SK-N-SH (cell line): ENCODE data around the gene ZBTB16. TPM values are rescaled to one million over a fixed set of nuclear protein-coding genes. Genes with fewer than 3 reads are reported as not detected.

Source experiments
- CTCF ChIA-PET: fragments of 300-600, 350-600 bp; formaldehyde crosslinking; extraction: SDS; loops from one replicate; lab custom pipeline; 2021; lab: Yijun Ruan, JAX
- POLR2A ChIA-PET: fragments of 350-600 bp; sonication (Branson Sonifier 250); formaldehyde crosslinking; extraction: SDS; loops from one replicate; lab custom pipeline; 2020; ENCODE audit warnings: antibody characterized with exemption, inconsistent platforms; lab: Yijun Ruan, JAX
- DNase-seq: peaks from one replicate; pipeline ENCODE4 v3.0.0; 2012
- H2AFZ ChIP-seq: fragments of 200-600 bp; sonication (generic); 2 replicates; pipeline ENCODE4 v1.8.1; 2016; ENCODE audit warnings: antibody characterized with exemption, mild to moderate bottlenecking, low read depth
- H3F3A ChIP-seq: fragments of 200-600 bp; sonication (generic); replicated peaks from 2 replicates; pipeline ENCODE3; 2016; ENCODE audit warnings: antibody characterized with exemption, mild to moderate bottlenecking; ENCODE audit not compliant: insufficient read depth
- H3K27ac ChIP-seq, 2 experiments: fragments of 200-500 bp in 1 of 2; fragments of 200-600 bp in 1 of 2; sonication (Bioruptor generic) in 1 of 2; sonication (generic), shearing (Covaris generic) in 1 of 2; 2 replicates each; pipeline versions ENCODE4 v1.5.1 to v1.6.1; 2014 to 2016; ENCODE audit warnings: low read depth in 2 of 2, inconsistent platforms in 1 of 2, low read length in 1 of 2, mild to moderate bottlenecking in 1 of 2, mixed read lengths in 1 of 2
- H3K27me3 ChIP-seq: fragments of 200-600 bp; sonication (generic), shearing (Covaris generic); 2 replicates; pipeline ENCODE4 v1.6.1; 2016; ENCODE audit warnings: mixed run types; ENCODE audit not compliant: insufficient read depth
- H3K36me3 ChIP-seq, 2 experiments: fragments of 200-500 bp in 1 of 2; fragments of 200-600 bp in 1 of 2; sonication (Bioruptor generic) in 1 of 2; sonication (generic) in 1 of 2; replicated peaks in 1 of 2; 2 replicates each; pipeline versions ENCODE3 to v1.5.1; 2014 to 2016; ENCODE audit warnings: low read length in 1 of 2, mild to moderate bottlenecking in 1 of 2; ENCODE audit not compliant: insufficient read depth in 2 of 2, control insufficient read depth in 1 of 2
- H3K4me1 ChIP-seq, 2 experiments: fragments of 200-500 bp in 1 of 2; fragments of 200-600 bp in 1 of 2; sonication (Bioruptor generic) in 1 of 2; sonication (generic), shearing (Covaris generic) in 1 of 2; 2 replicates each; pipeline versions ENCODE4 v1.5.1 to v1.6.1; 2014 to 2016; ENCODE audit warnings: low read depth in 1 of 2, low read length in 1 of 2, mixed run types in 1 of 2; ENCODE audit not compliant: insufficient read depth in 2 of 2, control insufficient read depth in 1 of 2
- H3K4me2 ChIP-seq: fragments of 200-600 bp; sonication (generic), shearing (Covaris generic); 2 replicates; pipeline ENCODE4 v1.6.1; 2017; ENCODE audit warnings: mixed run types
- H3K4me3 ChIP-seq, 2 experiments: fragments of 200-500 bp in 1 of 2; fragments of 200-600 bp in 1 of 2; sonication (Bioruptor generic) in 1 of 2; sonication (generic), shearing (Covaris generic) in 1 of 2; 2 replicates each; pipeline versions ENCODE4 v1.5.1 to v1.8.1; 2014 to 2016; ENCODE audit warnings: low read depth in 2 of 2, inconsistent platforms in 1 of 2, low read length in 1 of 2, mild to moderate bottlenecking in 1 of 2, mixed read lengths in 1 of 2, moderate library complexity in 1 of 2
- H3K79me2 ChIP-seq: fragments of 200-600 bp; sonication (generic); 2 replicates; pipeline ENCODE4 v1.8.1; 2017; ENCODE audit warnings: mild to moderate bottlenecking; ENCODE audit not compliant: insufficient read depth
- H3K9ac ChIP-seq: fragments of 200-600 bp; sonication (generic); 2 replicates; pipeline ENCODE4 v1.6.1; 2017; ENCODE audit warnings: mixed run types
- H3K9me2 ChIP-seq: fragments of 200-600 bp; sonication (generic); 2 replicates; pipeline ENCODE4 v1.6.1; 2017; ENCODE audit warnings: mixed run types
- H3K9me3 ChIP-seq: fragments of 200-600 bp; sonication (generic); 2 replicates; pipeline ENCODE4 v1.6.1; 2017; ENCODE audit warnings: mixed run types, mild to moderate bottlenecking, moderate library complexity
- H4K20me1 ChIP-seq: fragments of 200-600 bp; sonication (generic); 2 replicates; pipeline ENCODE4 v1.6.1; 2017; ENCODE audit warnings: mild to moderate bottlenecking, mixed run types; ENCODE audit not compliant: insufficient read depth
- EZH2phosphoT487 ChIP-seq: fragments of 200-600 bp; sonication (generic); IDR thresholded peaks from 2 replicates; pipeline ENCODE4 v1.6.1; 2017; ENCODE audit warnings: low read depth, mixed run types, mild to moderate bottlenecking, antibody characterized with exemption, moderate library complexity, borderline replicate concordance
- FOSL2 ChIP-seq: IDR thresholded peaks from 2 replicates; pipeline ENCODE4 v1.4.0; 2012; ENCODE audit warnings: low read depth, mild to moderate bottlenecking, moderate library complexity, borderline replicate concordance
- FOXJ3 ChIP-seq: sonication (generic); formaldehyde crosslinking; IDR thresholded peaks from 2 replicates; pipeline ENCODE4 v1.5.1; 2020; ENCODE audit warnings: mild to moderate bottlenecking, missing genetic modification reagents
- GATA2 ChIP-seq: sonication (generic); formaldehyde crosslinking; IDR thresholded peaks from 2 replicates; pipeline ENCODE4 v1.5.0; 2020; ENCODE audit warnings: mild to moderate bottlenecking, missing genetic modification reagents
- NFIC ChIP-seq: IDR thresholded peaks from 2 replicates; pipeline ENCODE4 v1.4.0; 2012; ENCODE audit warnings: borderline replicate concordance
- RCOR1 ChIP-seq: fragments of 150-350 bp; IDR thresholded peaks from 2 replicates; pipeline ENCODE4 v1.6.1; 2017; ENCODE audit warnings: antibody characterized with exemption, low read length
- RFX5 ChIP-seq: IDR thresholded peaks from 2 replicates; pipeline ENCODE4 v1.6.1; 2012; ENCODE audit warnings: mild to moderate bottlenecking, improper control_type of control experiment, low read length
- SMC3 ChIP-seq: IDR thresholded peaks from 2 replicates; pipeline ENCODE4 v1.6.1; 2012; ENCODE audit warnings: low read depth, low read length, improper control_type of control experiment
- TAF1 ChIP-seq: IDR thresholded peaks from 2 replicates; pipeline ENCODE4 v1.6.1; 2012; ENCODE audit warnings: low read depth, mild to moderate bottlenecking, low read length, moderate library complexity, borderline replicate concordance
- WGBS: methylation state at CpG from one replicate; pipeline ENCODE4 v1.1.6; 2017; ENCODE audit warnings: low lambda C conversion rate; 5-methylcytosine and 5-hydroxymethylcytosine counted together
- polyA plus RNA-seq, 3 experiments: library from polyadenylated mRNA; depleted of rRNA; stranded (reverse); fragments of >200 nt; gene quantifications; 2 replicates each; pipeline ENCODE4 v1.2.3, GENCODE V29; 2012
- TF ChIP-seq, protein P1 (sequence below): IDR thresholded peaks from 2 replicates; pipeline ENCODE4 v1.4.0; 2012; ENCODE audit warnings: low read depth
- TF ChIP-seq, protein P2 (sequence below): IDR thresholded peaks from 2 replicates; pipeline ENCODE4; 2012
- TF ChIP-seq, protein P3 (sequence below): fragments of 200-600 bp; sonication (generic); IDR thresholded peaks from 2 replicates; pipeline ENCODE4 v1.6.1; 2017; ENCODE audit warnings: antibody characterized with exemption, mild to moderate bottlenecking, moderate library complexity
- TF ChIP-seq, protein P4 (sequence below): fragments of 150-350 bp; IDR thresholded peaks from 2 replicates; pipeline ENCODE4 v1.6.1; 2017; ENCODE audit warnings: antibody characterized with exemption, low read length, low read depth, borderline replicate concordance

The ZBTB16 gene
- polyA plus RNA-seq, 1 of the 3 experiments (the other 2 are of a cell fraction), result not detected

DNA sequence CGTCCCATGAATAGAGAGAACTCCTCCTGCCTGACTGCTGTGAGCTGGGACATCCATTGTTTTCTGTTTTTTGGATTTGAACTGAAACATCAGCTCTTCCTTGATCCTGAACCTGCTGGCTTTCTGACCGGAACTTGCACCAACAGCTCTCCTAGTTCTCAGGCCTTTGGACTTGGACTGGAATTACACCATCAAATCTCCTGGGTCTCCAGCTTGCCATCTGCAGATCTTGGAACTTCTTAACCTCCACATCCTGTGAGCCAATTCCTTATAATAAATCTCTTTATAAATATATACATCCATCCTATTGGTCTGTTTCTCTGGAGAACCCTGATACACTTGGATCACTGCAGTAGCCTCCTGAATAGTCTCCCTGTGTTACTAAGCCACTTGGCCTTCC is 42.5 kb upstream of the ZBTB16 start:
- CTCF ChIA-PET, result interaction anchor here (0.9 to 5.8 kb wide), 5 partner anchors 19 to 244 kb away, joined by 3 to 53 read pairs (median 8); no protein-coding TSS in a partner anchor
- 62% methylated on average over 2 of the region's 2 CpGs for WGBS

DNA sequence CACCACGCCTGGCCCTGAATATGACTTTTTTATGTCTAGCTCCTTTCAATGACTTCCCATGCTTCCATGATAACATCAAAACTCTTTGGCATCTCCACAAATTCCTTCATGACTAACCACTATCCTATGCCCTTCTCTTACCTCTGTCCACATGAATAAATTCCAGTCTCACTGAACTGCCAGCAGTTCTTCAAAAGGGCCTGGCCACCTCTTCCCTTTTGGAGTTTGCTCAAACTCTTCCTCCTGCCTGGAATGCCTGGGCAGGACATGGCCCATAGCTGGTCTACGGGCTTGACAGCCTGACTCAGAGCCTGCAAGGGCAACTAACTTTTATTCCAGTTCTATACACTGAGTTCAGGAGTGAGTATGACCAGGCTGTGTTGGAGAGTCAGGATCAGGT is 41.8 kb upstream of the ZBTB16 start:
- no peak for DNase-seq
- Histone ChIP-seq H3K9ac (no peak overlapping the region), H4K20me1 (0 out of 2 replicates have a peak, but pooled peaks cover 5% of the 10 kb centered on the region), H3K4me2 (0 out of 2 replicates have a peak overlapping the region, but pooled peaks have one; percentile 4), H3K9me2 (no peaks in the 10 kb centered on the region), H3K4me3 (no peak overlapping the region), H3K79me2 (no peaks in the 10 kb centered on the region), H3K36me3 (no peaks in the 10 kb centered on the region), H3K9me3 (no peaks in the 10 kb centered on the region), H3K27me3 (no peaks in the 10 kb centered on the region), H3K4me1 (no peaks in the 10 kb centered on the region), H3K27ac (no peak overlapping the region), H2AFZ (no peak overlapping the region), H3F3A (peaks cover 9% of the 10 kb centered on the region)
- 0 out of 2 replicates have a peak, but pooled peaks have one; percentile 11 for TF ChIP-seq FOSL2
- TF ChIP-seq, protein P1, sequence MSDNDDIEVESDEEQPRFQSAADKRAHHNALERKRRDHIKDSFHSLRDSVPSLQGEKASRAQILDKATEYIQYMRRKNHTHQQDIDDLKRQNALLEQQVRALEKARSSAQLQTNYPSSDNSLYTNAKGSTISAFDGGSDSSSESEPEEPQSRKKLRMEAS, result no peak
- TF ChIP-seq, protein P2, sequence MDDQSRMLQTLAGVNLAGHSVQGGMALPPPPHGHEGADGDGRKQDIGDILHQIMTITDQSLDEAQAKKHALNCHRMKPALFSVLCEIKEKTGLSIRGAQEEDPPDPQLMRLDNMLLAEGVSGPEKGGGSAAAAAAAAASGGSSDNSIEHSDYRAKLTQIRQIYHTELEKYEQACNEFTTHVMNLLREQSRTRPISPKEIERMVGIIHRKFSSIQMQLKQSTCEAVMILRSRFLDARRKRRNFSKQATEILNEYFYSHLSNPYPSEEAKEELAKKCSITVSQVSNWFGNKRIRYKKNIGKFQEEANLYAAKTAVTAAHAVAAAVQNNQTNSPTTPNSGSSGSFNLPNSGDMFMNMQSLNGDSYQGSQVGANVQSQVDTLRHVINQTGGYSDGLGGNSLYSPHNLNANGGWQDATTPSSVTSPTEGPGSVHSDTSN, result peak; percentile 17; the same call in 1 of the 2 replicates
- TF ChIP-seq, protein P3, sequence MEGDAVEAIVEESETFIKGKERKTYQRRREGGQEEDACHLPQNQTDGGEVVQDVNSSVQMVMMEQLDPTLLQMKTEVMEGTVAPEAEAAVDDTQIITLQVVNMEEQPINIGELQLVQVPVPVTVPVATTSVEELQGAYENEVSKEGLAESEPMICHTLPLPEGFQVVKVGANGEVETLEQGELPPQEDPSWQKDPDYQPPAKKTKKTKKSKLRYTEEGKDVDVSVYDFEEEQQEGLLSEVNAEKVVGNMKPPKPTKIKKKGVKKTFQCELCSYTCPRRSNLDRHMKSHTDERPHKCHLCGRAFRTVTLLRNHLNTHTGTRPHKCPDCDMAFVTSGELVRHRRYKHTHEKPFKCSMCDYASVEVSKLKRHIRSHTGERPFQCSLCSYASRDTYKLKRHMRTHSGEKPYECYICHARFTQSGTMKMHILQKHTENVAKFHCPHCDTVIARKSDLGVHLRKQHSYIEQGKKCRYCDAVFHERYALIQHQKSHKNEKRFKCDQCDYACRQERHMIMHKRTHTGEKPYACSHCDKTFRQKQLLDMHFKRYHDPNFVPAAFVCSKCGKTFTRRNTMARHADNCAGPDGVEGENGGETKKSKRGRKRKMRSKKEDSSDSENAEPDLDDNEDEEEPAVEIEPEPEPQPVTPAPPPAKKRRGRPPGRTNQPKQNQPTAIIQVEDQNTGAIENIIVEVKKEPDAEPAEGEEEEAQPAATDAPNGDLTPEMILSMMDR, result no peak
- TF ChIP-seq NFIC, result peak; percentile 9; the same call in 1 of the 2 replicates
- CTCF ChIA-PET, result interaction anchor here (1.6 to 5.8 kb wide), 5 partner anchors 18 to 243 kb away, joined by 3 to 53 read pairs (median 8); no protein-coding TSS in a partner anchor
- POLR2A ChIA-PET, result no interaction called here
- WGBS, result 18% methylated on average over 2 of the region's 2 CpGs

More for the DNA sequence above, 42.5 kb upstream of the ZBTB16 start:
- H3K36me3 ChIP-seq, result no peaks in the 10 kb centered on the region
- POLR2A ChIA-PET, result interaction anchor here (0.6 kb wide), 1 partner anchor 232 kb away, joined by 4 read pairs; no protein-coding TSS in a partner anchor
- H3K27me3 ChIP-seq, result no peaks in the 10 kb centered on the region
- H3K4me3 ChIP-seq, result no peak overlapping the region
- no peak for DNase-seq
- no peak overlapping the region for H3K9ac ChIP-seq
- no peaks in the 10 kb centered on the region for H3K9me2 ChIP-seq
- no peaks in the 10 kb centered on the region for H3K4me1 ChIP-seq
- H3K27ac ChIP-seq, result no peak overlapping the region
- 0 out of 2 replicates have a peak, but pooled peaks cover 5% of the 10 kb centered on the region for H4K20me1 ChIP-seq
- H3K4me2 ChIP-seq, result no peak overlapping the region
- no peak for TF ChIP-seq TAF1
- H2AFZ ChIP-seq, result no peak overlapping the region
- H3K9me3 ChIP-seq, result no peaks in the 10 kb centered on the region
- H3K79me2 ChIP-seq, result no peaks in the 10 kb centered on the region
- H3F3A ChIP-seq, result peaks cover 9% of the 10 kb centered on the region

DNA sequence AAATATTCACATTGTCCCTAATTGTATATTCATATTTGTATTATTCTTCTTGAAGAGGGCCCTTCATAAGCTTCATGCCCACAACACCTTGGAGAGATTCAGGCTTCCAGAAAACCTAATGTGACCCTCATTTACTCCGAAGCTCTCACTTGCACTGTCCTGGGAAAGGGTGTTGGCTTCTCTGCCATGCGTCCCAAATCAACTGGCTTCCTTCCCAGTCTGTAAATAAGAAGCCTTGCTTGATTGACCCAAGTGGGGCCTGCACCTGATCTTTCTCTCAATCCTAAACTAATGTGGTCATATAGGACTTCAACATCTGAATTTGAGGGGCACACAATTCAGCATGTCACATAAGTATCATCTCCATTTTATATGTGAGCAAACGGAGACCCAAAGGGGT is 40.5 kb upstream of the ZBTB16 start:
- ChIA-PET POLR2A (no interaction called here), CTCF (interaction anchor here (1.0 to 5.8 kb wide), 4 partner anchors 9 to 242 kb away, joined by 3 to 53 read pairs (median 6); no protein-coding TSS in a partner anchor)
- Histone ChIP-seq H3F3A (peaks cover 9% of the 10 kb centered on the region), H4K20me1 (0 out of 2 replicates have a peak, but pooled peaks cover 5% of the 10 kb centered on the region), H3K4me3 (no peak overlapping the region), H3K27ac (no peak overlapping the region), H3K9ac (no peak overlapping the region), H3K4me1 (no peaks in the 10 kb centered on the region), H3K9me2 (no peaks in the 10 kb centered on the region), H3K27me3 (no peaks in the 10 kb centered on the region), H3K79me2 (no peaks in the 10 kb centered on the region), H3K36me3 (no peaks in the 10 kb centered on the region), H3K4me2 (no peak overlapping the region), H2AFZ (no peak overlapping the region), H3K9me3 (no peaks in the 10 kb centered on the region)
- DNase-seq, result no peak
- WGBS, result 48% methylated on average over 3 of the region's 3 CpGs
- no peak for TF ChIP-seq SMC3
- TF ChIP-seq, protein P4, sequence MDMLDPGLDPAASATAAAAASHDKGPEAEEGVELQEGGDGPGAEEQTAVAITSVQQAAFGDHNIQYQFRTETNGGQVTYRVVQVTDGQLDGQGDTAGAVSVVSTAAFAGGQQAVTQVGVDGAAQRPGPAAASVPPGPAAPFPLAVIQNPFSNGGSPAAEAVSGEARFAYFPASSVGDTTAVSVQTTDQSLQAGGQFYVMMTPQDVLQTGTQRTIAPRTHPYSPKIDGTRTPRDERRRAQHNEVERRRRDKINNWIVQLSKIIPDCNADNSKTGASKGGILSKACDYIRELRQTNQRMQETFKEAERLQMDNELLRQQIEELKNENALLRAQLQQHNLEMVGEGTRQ, result no peak
- TF ChIP-seq, protein P2, result no peak
- no peak for TF ChIP-seq FOXJ3 (CRISPR knock-in tag)
- TF ChIP-seq RCOR1, result no peak
- TF ChIP-seq EZH2phosphoT487, result no peak
- no peak for TF ChIP-seq GATA2 (CRISPR knock-in tag)
- TF ChIP-seq RFX5, result no peak
- no peak for TF ChIP-seq TAF1
